Measurements from ENCODE around the gene PCNT. TPM values are rescaled to one million over a fixed set of nuclear protein-coding genes. Genes with fewer than 3 reads are reported as not detected.

The PCNT gene
- total and polyA plus RNA-seq, 10 of the 15 experiments (the other 5 are each of a cell fraction or from before 2014, with no cell fraction given) = 2.9 to 39.6 (median 20.5) TPM

- 93% methylated on average over 15 of the region's 22 CpGs for whole genome bisulfite sequencing (ENCODE audit: insufficient coverage, insufficient replicate concordance, low lambda C conversion rate, missing lambda C conversion rate)
- TSS peak; percentile 58 for BruUV-seq (replicated peaks)
- TF ChIP-seq ZZZ3 (IDR thresholded peaks at IDR 0.05; ENCODE audit: control insufficient read depth, insufficient read length, low read depth) = no peak
- no peak for TF ChIP-seq USF2 (IDR thresholded peaks at IDR 0.05; ENCODE audit: borderline replicate concordance, low read depth, low read length)
- TF ChIP-seq TARDBP (IDR thresholded peaks at IDR 0.05; ENCODE audit: borderline replicate concordance) = no peak
- TF ChIP-seq SMARCA5 (IDR thresholded peaks at IDR 0.05) = no peak
- TF ChIP-seq RAD21 (IDR thresholded peaks at IDR 0.05; ENCODE audit: insufficient read depth, low read depth, low read length) = no peak
- TF ChIP-seq PBX3 (IDR thresholded peaks at IDR 0.05; ENCODE audit: insufficient replicate concordance, low read depth, low read length) = no peak
- no peak for TF ChIP-seq NR2C2 (IDR thresholded peaks at IDR 0.05; ENCODE audit: borderline replicate concordance, control insufficient read depth, insufficient read length, low read depth)
- TF ChIP-seq CBX5 (IDR thresholded peaks at IDR 0.05; ENCODE audit: low read depth) = no peak
- TF ChIP-seq SUPT20H (IDR thresholded peaks at IDR 0.05; ENCODE audit: borderline replicate concordance, control insufficient read depth, low read depth, low read length) = no peak
- TF ChIP-seq NFYB (IDR thresholded peaks at IDR 0.05; ENCODE audit: insufficient read depth, low read depth, low read length) = no peak
- no peak for TF ChIP-seq ZBED1 (IDR thresholded peaks at IDR 0.05; ENCODE audit: borderline replicate concordance)
- TF ChIP-seq JUND (IDR thresholded peaks at IDR 0.05; ENCODE audit: low read depth, low read length) = no peak
- TF ChIP-seq CREM (IDR thresholded peaks at IDR 0.05; ENCODE audit: low read depth) = no peak
- no peak for TF ChIP-seq CTCF (IDR thresholded peaks at IDR 0.05 in 2 of 3, conservative IDR thresholded peaks at IDR 0.05 in 1 of 3; ENCODE audit: control insufficient read depth in 2 of 3, extremely low read depth in 1 of 3, insufficient read depth in 1 of 3, low read depth in 3 of 3, low read length in 3 of 3)
- TF ChIP-seq CREB1 (IDR thresholded peaks at IDR 0.05; ENCODE audit: low read depth) = no peak
- no peak for TF ChIP-seq MTA2 (IDR thresholded peaks at IDR 0.05; ENCODE audit: low read depth)
- ChIA-PET POLR2A (no interaction called here), RAD21 (ENCODE audit: unreplicated experiment) (interaction anchor here (0.6 kb wide), 1 partner anchor 71 kb away, joined by 3 read pairs; no protein-coding TSS in a partner anchor), SMC1A (ENCODE audit: uncharacterized antibody, unreplicated experiment) (no interaction called here), CTCF (no interaction called here)
- Histone ChIP-seq H4K20me1 (ENCODE audit: control insufficient read depth, insufficient read depth) (no peaks in the 10 kb centered on the region), H3K9me3 (replicated peaks; ENCODE audit: control insufficient read depth, insufficient read depth, low read length) (no peaks in the 10 kb centered on the region), H3K79me2 (ENCODE audit: control insufficient read depth, insufficient read depth, low read length) (no peaks in the 10 kb centered on the region), H3K9ac (ENCODE audit: control insufficient read depth, insufficient read depth, low read length) (no peak overlapping the region), H3K27me3 (replicated peaks in 1 of 2; ENCODE audit: control insufficient read depth in 2 of 2, insufficient read depth in 2 of 2, low read length in 1 of 2) (no peaks in the 10 kb centered on the region), H3K4me3 (no peak overlapping the region), H3K4me1 (ENCODE audit: control insufficient read depth, insufficient read depth, low read length) (no peaks in the 10 kb centered on the region), H3K4me2 (ENCODE audit: control insufficient read depth, insufficient read depth) (no peak overlapping the region), H3K36me3 (ENCODE audit: control insufficient read depth in 2 of 2, insufficient read depth in 2 of 2, low read length in 1 of 2) (peaks cover 0 to 31% of the 10 kb centered on the region in 2 experiments; a peak in 3 of 4 replicates), H3K27ac (ENCODE audit: control insufficient read depth, insufficient read depth) (no peak overlapping the region), H2AFZ (ENCODE audit: control insufficient read depth, low read depth, low read length) (no peak overlapping the region)
- intact Hi-C loops (cut with micrococcal nuclease; ENCODE audit: unreplicated experiment) (no loop called here), in situ Hi-C loops (cut with MboI) (no loop called here)
- FAIRE-seq (no peak), ATAC-seq (no peak), DNase-seq (ENCODE audit: low read depth, low spot score) (no peak)
Measured at GRCh38 chr21:46431884-46432488, 108.0 kb downstream of the PCNT start.
